NCI-H1048 (cell line): ENCODE measurements around the gene ZBTB11.
"Not testable (repeated sequence)": the region's sequence is repeated elsewhere in the genome, so short reads cannot be mapped to it uniquely, and the experiment has no call there.

Experiments
- DNase-seq: peaks from one replicate; lab custom pipeline; 2025; lab: John Stamatoyannopoulos, UW

Gene ZBTB11

DNA sequence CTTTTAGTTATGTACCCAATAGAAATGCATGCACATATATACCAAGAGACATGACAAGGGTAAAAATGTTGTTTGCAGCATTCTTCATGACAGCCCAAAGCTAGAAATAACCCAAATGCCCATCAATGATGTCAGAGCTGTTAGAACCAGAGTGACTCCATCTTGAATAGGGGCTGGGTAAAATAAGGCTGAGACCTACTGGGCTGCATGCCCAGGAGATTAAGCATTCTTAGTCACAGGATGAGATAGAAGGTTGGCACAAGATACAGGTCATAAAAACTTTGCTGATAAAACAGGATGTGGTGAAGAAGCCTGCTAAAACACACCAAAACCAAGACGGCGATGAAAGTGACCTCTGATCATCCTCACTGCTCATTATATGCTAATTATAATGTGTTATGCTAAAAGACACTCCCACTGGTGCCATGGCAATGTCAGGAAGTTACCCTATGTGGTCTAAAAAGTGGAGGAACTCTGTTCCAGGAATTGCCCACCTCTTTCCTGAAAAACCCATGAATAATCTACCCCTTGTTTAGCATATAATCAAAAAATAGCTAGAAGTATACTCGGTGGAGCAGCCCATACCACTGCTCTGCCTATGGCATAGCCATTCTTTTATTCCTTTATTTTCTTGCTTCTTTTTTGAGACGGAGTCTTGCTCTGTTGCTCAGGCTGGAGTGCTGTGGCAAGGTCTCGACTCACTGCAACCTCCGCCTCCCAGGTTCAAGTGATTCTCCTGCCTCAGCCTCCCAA is 32.9 kb downstream of the ZBTB11 start:
- DNase-seq: no peak

DNA sequence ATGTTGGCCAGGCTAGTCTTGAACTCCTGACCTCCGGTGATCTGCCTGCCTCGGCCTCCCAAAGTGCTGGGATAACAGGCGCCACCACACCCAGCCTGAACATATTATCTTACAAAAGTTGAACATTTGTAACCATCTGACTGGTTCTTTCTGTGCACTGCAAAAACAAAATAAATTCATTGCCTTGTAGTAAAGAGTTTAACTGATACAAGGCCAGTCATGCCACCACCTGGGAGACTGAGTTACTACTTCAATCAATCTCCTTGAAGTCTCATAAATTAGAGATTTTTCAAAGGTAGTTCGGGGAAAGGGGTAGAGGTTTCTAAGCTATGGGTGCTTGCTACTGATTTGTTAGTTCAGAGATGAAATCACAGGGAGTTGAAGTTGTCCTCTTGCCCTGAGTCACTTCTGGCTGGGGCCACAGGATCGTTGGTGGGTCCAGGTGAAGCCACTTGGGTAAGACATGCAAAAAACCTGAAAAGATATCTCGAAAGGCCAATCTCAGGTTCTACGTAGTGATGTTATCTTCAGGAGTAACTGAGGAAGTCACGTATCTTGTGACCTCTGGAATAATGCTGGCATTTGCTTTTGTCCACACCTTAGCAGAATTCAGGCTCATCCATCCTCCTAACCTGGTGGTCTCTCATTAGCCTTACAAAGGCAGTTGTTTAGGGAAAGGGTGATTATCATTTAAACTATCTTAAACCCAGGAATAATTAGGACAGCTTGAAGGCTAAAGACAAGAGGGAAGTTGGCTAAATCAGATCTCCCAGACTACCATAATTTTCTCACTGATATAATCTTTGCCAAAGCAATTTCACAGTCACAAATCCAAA is 33.7 kb downstream of the ZBTB11 start:
- DNase-seq: no peak

DNA sequence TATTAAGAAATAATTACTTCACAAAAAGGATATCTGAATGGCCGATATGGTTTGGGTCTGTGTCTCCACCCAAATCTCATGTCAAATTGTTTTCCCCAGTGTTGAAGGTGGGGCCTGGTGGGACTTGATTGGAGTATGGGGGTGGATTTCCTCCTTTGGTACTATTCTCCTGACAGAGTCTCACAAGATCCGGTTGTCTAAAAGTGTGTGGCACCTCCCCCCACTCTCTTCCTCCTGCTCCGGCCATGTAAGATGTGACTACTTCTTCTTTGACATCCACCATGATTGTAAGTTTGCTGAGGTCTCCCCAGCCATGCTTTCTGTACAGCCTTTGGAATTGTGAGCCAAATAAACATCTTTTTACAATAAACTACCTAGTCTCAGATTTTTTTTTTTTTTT is 34.5 kb downstream of the ZBTB11 start:
- no peak for DNase-seq

DNA sequence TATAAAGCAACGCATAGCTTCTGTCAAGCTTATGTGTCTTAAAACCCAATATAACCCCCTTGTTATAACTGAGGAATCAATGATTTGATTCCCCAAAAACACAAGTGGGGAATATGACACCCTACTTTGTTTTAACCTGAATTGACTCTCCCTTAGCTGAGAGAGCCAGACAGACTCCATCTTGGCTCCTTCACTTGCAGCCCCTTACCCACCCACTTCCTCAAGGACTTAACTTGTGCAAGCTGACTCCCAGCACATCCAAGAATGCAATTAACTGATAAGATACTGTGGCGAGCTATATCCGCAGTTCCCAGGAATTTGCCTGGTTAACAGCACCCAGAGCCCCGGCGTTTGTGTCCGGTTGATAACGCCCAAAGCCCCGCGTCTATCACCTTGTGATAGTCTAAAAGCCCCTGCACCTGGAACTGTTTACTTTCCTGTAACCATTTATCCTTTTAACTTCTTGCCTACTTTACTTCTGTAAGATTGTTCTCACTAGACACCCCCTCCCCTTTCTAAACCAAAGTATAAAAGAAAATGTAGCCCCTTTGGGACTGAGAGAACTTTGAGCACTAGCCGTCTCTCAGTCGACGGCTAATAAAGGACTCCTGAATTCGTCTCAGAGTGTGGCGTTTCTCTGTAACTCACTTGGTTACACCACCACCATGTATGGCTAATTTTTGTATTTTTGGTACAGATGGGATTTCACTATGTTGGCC is 35.4 kb downstream of the ZBTB11 start:
- DNase-seq: not testable (repeated sequence)

DNA sequence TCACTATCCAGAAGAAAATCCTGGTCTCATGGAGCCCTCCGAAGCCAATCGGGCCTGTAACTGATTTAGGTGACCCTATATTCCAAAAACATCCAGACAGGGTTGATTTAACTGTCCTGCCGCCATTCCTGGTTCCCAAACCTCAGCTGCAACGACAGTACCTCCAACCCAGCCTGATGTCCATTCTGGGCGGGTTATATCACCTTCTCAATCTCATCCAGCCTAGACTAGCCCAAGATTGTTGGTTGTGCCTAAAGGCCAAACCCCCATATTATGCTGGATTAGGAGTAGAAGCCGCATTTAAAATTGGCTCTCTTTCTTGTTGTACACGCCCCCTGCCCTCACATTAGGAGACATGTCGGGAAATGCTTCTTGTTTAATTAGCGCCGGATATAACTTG is 36.7 kb downstream of the ZBTB11 start:
- no peak for DNase-seq

DNA sequence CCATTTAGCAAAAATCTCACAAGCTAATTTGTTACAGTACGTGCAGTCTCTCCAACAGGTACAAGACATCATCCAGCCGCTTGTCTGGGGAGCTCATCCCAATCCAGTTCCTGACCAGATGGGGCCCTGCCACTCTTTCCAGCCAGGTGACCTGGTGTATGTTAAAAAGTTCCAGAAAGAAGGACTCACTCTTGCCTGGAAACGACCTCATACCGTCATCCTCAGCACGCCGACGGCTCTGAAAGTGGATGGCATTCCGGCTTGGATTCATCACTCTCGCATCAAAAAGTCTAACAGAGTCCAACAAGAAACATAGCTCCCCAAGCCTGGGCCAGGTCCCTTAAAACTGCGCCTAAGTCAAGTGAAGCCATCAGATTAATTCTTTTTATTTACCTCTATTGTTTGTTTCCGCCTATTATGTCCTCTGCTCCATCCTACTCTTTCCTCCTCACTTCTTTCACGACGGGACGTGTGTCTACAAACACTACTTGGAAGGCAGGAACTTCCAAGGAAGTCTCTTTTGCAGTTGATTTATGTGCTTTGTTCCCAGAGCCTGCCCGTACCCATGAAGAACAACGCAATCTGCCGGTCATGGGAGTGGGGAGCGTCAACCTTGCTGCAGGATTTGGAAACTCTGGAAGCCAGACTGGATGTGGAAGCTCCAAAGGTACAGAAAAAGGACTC is 37.5 kb downstream of the ZBTB11 start:
- DNase-seq: no peak

DNA sequence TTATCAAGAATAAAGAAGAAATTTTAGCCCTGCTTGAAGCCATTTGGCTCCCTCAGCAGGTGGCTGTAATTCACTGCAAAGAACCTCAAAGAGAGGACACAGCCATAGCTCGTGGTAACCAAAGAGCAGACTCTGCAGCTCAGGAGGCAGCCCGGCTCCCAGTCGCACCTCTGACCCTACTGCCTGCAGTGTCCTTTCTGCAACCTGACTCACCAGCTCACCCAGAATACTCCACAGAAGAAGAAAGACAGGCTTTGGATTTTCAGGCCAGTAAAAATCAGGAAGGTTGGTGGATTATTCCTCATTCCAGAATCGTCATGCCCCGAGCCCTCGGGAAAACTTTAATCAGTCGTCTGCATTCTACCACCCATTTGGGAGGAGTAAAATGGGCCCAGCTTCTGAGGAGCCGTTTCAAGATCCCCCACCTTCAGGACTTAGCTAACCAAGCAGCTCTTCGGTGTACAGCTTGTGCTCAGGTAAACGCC is 38.6 kb downstream of the ZBTB11 start:
- no peak for DNase-seq

DNA sequence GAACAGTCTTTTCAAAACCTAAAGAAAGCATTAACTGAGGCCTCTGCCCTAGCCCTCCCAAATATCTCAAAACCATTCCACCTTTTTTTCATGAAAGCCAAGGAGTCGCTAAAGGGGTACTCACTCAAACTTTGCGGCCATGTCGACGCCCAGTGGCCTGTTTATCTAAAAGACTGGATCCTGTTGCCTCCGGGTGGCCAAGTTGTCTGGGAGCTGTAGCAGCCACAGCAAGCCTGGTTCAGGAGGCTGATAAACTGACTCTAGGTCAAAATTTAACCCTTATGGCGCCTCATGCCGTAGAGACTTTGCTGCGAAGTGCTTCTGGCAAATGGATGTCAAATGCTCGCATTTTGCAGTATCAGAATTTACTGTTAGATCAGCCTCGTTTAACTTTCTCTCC is 39.5 kb downstream of the ZBTB11 start:
- no peak for DNase-seq

DNA sequence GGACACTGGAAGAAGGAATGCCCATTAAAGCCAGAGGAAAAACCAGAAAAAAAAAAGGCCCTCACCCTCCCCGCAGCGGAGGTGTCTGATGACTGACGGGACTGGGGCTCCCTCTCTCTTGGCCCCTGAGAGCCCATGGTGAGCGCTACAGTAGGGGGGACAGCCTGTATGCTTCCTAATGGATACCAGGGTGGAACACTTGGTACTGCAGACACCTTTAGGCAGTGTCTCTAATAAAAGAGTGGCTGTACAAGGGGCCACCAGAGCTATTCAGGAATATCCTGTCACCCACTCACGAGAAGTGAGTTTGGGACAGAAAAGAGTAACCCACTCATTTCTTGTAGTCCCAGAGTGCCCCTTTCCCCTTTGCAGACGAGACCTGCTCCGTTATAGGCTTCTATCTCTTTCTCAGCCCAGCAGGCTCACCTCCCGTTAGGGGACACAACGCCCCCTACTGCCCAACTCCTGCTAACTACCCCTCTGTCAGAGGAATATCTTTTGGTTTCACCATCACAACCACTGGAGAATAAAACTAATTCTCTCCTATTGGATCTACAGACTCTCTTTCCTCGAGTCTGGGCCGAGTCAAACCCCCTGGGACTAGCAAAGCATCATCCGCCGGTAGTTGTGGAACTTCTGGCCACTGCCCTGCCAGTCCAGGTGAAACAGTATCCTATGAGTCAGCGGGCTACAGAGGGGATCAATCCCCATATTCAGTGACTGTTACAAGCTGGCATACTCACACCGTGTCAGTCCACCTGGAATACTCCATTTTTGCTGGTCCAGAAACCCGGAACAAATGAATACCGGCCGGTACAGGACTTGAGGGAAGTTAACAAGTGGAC is 40.8 kb downstream of the ZBTB11 start:
- no peak for DNase-seq

DNA sequence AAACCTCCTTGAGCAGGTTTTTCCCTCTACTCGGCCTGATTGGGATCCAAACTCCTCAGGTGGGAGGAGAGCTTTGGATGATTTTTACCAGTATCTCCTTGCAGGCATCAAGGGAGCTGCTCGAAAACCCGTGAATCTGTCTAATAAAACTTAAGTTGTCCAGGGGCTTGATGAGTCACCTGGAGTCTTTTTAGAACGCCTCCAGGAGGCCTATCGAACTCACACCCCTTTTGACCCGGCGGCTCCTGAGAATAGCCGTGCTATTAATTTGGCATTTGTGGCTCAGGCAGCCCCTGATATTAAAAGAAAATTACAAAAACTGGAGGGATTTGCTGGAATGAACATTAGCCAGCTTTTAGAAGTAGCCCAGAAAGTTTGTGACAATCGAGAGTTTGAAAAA is 41.6 kb downstream of the ZBTB11 start:
- no peak for DNase-seq

DNA sequence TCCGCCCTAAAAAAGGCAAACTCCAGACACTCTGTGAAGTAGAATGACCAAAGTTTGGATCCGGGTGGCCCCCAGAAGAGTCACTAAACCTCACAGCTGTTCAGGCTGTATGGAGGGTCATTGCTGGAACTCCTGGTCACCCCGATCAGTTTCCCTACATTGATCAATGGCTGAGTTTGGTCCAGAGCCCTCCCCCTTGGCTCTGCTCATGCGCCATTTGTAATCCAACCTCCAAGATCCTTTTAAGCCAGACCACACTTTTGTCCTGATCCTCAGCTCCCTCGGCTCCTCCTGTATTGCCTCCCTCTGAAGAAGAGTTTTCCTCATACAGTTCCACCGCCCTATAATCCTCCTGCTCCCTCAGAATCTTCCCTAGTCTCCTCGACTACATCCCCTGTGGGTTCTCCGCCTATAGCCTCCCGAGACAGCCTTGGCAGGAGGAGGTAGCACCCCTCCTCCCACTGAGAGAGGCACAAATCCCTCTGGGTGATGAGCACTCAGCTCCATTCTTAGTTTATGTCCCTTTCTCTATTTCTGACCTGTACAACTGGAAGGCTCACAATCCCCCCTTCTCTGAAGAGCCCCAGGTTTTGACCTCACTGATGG is 42.2 kb downstream of the ZBTB11 start:
- DNase-seq: no peak

DNA sequence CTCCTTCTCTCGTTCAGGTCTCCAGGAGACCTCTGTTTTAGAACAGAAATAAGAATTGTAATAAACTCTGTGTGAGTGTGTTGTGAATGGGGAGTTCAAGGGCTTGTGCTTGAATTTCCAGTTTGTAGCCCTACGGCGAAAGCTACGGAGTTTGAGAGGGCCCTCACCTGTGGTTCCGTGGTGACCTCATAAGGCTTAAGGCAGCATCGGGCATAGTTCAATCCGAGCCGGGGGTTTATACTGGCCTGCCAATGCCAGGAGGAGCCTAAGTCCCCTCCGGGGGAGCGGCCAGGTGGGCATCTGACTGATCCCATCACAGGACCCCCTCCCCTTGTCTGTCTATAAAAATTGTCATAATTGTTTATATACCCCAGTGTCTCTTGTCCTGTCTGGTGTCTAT is 43.7 kb downstream of the ZBTB11 start:
- no peak for DNase-seq

DNA sequence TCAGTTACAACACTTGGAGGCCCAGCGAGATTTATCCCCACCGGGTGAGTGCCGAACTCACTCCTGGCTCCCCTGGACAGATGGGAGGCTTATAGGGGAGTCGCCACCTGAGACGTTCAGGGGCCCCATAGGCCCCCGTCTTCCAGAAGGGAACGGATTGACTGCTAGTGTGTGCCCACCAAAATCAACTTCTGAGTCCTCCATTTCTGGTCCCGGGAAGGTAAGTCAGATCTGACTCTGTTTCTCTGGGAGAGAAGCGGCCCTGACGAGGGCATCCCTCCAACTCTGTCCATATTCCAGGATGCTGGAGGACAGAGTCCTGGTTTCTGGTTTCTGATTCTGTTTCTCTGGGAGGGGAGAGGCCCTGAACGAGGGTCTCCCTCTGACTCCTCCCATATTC is 44.3 kb downstream of the ZBTB11 start:
- DNase-seq: no peak

DNA sequence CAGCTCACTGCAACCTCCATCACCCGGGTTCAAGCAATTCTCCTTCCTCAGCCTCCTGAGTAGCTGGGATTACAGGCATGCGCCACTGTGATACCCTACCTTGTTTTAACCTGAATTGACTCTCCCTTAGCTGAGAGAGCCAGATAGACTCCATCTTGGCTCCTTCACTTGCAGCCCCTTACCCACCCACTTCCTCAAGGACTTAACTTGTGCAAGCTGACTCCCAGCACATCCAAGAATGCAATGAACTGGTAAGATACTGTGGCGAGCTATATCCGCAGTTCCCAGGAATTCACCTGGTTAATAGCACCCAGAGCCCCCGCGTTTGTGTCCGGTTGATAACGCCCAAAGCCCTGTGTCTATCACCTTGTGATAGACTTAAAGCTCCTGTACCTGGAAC is 45.0 kb downstream of the ZBTB11 start:
- not testable (repeated sequence) for DNase-seq

DNA sequence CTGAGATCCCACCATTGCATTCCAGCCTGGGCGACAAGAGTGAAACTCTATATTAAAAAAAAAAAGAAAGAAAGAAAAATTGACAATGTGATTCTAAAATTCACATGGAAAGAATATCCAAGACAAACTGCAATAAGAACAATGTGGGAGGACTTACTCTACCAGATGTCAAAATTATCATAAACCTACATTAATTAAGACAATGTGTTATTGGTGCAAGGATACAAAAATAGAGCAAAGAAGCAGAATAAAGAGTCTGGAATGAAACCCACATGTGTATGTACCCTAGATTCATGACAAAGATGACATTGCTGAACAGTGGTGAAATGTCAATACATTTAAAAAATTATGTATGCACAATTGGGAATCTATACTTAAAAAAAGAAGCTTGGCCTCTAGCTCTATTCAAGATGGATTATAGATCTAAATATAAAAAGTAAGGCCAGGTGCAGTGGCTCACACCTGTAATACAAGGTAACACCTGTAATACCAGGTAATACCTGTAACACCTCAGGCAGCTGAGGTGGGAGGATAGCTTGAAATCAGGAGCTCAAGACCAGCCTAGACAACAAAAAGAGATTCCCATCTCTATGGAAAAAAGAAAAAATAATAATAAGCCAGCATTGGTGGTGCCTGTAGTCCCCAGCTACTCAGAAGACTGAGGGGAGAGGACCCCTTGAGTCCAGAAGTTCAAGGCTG is 45.7 kb downstream of the ZBTB11 start:
- no peak for DNase-seq

DNA sequence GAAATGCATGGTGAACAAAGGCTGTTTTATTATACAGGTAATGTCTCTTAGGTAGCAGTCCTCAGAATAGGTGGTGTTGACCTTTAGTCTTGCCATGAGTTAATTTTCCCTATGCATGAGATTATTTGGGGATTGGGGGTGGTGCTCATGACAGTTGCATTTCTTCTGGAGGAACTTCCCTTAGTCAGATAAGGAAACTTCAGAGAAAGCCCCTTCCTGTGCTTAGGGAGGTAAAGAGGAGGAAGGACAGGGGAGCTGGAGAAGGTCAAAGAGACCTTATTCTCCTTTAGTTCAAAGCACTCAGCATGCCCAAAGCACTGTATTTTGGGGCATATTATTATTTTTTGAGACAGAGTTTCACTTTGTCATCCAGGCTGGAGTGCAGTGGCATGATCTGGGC is 47.7 kb downstream of the ZBTB11 start:
- no peak for DNase-seq

DNA sequence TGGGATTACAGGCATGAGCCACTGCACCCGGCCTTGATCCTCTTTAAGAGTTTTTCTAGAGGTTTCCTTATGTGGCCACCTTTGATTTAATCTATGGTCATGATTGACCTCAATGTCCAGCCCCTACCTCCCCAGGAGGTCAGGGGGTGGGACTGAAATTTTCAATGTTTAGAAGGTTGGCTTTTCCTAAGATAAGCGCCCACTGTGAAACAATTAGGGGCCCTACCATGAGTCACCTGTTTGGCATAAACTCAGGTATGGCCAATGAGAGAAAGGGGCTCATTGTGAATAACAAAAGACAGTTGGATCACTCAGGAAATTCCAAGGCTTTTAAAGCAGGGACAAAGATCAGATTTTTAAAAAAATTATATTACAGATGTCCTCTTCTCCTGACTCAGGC is 51.1 kb downstream of the ZBTB11 start:
- DNase-seq: no peak

DNA sequence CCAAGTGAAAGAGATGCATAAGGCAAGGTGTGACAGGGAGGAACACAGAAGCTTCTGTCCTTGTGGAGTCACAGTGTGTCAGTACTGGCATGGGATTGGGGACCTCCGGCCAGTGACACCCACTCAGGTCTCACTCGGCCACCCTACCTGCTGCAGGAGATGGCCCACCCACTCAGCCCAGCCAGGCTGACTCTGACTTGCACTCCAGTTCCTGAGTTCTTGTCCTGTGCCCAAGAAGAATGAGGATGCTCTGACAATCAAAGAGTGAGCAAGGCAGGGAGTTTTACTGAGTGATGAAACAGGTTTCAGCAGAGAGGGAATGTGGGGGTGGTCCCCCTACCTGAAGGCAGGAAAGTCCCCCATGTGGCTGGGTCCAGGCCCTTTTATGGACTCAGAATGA is 52.1 kb downstream of the ZBTB11 start:
- no peak for DNase-seq

DNA sequence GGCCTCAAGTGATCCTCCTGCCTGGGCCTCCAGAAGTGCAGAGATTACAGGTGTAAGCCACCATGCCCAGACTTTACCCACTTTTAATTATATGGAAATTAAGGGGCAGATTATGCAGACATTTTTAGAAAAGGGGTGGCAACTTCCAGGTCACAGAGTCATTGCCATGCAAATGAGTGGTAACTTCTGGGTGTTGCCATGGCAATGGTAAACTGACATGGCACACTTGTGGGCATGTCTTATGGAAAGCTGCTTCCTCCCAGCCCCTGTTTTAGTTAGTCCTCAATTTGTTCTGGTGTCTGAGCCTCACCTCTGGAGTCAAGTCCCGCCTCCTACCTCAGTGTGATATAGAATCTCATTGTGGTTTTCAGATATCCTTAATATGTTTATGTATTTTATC is 53.3 kb downstream of the ZBTB11 start:
- no peak for DNase-seq

DNA sequence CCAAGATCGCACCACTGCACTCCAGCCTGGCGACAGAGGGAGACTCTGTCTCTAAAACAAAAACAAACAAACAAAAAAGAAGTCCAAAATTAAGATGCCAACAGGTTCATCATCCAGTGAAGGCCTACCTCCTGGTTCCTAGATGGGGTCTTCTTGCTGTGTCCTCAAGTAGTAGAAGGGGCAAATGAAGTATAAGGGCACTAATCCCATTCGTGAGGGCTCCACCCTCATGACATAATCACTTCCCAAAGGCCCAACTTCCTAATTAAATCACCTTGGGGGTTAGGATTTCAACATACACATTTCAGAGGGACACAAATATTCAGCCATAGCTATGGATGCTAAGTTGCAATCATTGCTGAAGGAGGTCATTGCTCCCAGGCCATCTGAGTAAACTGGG is 57.2 kb downstream of the ZBTB11 start:
- DNase-seq: no peak
